ENCODE measurements around the gene TCFL5. TPM values are rescaled to one million over a fixed set of nuclear protein-coding genes. Genes with fewer than 3 reads are reported as not detected.
"Not testable (repeated sequence)": the region's sequence is repeated elsewhere in the genome, so short reads cannot be mapped to it uniquely, and the experiment has no call there.

The TCFL5 gene
- total RNA-seq, 1 experiment from 2014 or later, result 29.3 TPM

DNA sequence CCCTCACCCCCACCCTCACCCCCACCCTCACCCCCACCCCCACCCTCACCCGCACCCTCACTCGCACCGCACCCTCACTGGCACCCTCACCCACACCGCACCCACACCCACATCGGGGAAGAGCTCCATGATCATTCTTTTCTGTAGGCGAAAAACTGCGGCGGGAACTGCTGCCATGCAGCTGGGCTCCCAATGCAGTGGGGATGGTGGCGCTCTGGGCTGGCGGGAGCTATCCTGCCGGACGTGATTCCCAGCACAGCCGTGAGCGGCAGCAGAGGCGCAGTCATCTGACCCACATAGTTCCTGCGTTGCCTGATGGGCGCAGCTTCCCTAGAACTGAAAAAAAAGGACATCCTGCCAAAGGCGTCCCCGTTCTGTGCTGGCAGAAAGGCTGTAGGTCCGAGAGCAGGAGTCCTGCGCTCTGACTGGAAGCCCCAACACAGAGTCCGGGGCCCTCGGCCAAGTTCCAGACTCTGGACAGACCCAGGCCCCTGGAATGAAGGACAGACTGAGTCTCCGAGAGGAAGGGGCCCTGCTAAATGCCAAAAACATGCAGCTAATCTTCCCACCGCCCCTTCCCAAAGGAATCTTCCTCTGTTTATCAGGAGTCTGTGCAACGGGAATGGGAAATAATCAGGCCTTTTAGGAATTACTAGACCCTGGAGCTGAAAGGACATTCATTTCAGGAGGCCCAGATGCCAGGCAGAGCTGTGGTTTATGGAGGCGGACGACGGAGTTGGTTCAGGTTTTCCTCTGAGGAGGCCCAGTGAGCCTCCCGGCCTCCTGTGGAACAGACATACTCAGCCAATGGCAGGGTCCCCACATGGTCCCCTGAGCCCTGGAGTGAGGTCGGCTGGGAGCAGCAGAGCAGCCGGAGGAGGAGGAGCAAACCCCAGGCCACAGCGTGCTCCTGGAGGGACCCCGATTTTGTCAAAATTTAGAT lies 14.1 kb upstream of the TCFL5 start:
- H3K9me3 ChIP-seq (ENCODE audit: insufficient read depth, low read depth), result no peaks in the 10 kb centered on the region
- no peaks in the 10 kb centered on the region for H3K36me3 ChIP-seq (ENCODE audit: low read depth)
- ChIA-PET POLR2A (ENCODE audit: unreplicated experiment) (interaction anchor here (0.6 kb wide), 2 partner anchors 49 to 632 kb away, joined by 3 to 4 read pairs; no protein-coding TSS in a partner anchor), CTCF (interaction anchor here (0.5 to 0.9 kb wide), 6 partner anchors 12 to 152 kb away, joined by 3 to 9 read pairs (median 3); no protein-coding TSS in a partner anchor)
- H3K4me1 ChIP-seq (replicated peaks; ENCODE audit: insufficient read depth), result peaks cover 9% of the 10 kb centered on the region
- no peak overlapping the region for H2AFZ ChIP-seq
- H3K27ac ChIP-seq, result no peak overlapping the region
- H3K79me2 ChIP-seq (ENCODE audit: low read depth), result no peaks in the 10 kb centered on the region
- H4K20me1 ChIP-seq (ENCODE audit: insufficient read depth), result no peaks in the 10 kb centered on the region; the same call in none of the 2 replicates
- peaks cover 49% of the 10 kb centered on the region for H3F3A ChIP-seq (ENCODE audit: insufficient read depth, low read depth)
- DNase-seq, result peak; percentile 74 to 78
- H3K27me3 ChIP-seq (ENCODE audit: insufficient read depth, low read depth), result no peaks in the 10 kb centered on the region
- H3K4me2 ChIP-seq, result peak overlapping the region; percentile 51
- TF ChIP-seq, protein P1, sequence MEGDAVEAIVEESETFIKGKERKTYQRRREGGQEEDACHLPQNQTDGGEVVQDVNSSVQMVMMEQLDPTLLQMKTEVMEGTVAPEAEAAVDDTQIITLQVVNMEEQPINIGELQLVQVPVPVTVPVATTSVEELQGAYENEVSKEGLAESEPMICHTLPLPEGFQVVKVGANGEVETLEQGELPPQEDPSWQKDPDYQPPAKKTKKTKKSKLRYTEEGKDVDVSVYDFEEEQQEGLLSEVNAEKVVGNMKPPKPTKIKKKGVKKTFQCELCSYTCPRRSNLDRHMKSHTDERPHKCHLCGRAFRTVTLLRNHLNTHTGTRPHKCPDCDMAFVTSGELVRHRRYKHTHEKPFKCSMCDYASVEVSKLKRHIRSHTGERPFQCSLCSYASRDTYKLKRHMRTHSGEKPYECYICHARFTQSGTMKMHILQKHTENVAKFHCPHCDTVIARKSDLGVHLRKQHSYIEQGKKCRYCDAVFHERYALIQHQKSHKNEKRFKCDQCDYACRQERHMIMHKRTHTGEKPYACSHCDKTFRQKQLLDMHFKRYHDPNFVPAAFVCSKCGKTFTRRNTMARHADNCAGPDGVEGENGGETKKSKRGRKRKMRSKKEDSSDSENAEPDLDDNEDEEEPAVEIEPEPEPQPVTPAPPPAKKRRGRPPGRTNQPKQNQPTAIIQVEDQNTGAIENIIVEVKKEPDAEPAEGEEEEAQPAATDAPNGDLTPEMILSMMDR (conservative IDR thresholded peaks at IDR 0.05), result no peak; the same call in 1 of the 2 replicates
- TF ChIP-seq EZH2 (IDR thresholded peaks at IDR 0.05; ENCODE audit: low read depth), result no peak
- intact Hi-C loops (cut with micrococcal nuclease; ENCODE audit: unreplicated experiment), result no loop called here
- H3K9me2 ChIP-seq (ENCODE audit: insufficient read depth), result no peaks in the 10 kb centered on the region
- no peak overlapping the region for H3K4me3 ChIP-seq
- TSS peak; percentile 23 for BruUV-seq (replicated peaks)

GRCh38 chr20:62874964-62875344 lies 13.3 kb upstream of the TCFL5 start:
- Histone ChIP-seq H3K4me1 (replicated peaks; ENCODE audit: insufficient read depth) (peaks cover 9% of the 10 kb centered on the region), H3K4me3 (no peak overlapping the region), H3K9me2 (ENCODE audit: insufficient read depth) (no peaks in the 10 kb centered on the region), H2AFZ (no peak overlapping the region), H3K4me2 (peak overlapping the region; percentile 62), H3K9me3 (ENCODE audit: insufficient read depth, low read depth) (no peaks in the 10 kb centered on the region), H3F3A (ENCODE audit: insufficient read depth, low read depth) (peaks cover 49% of the 10 kb centered on the region), H4K20me1 (ENCODE audit: insufficient read depth) (no peaks in the 10 kb centered on the region; the same call in none of the 2 replicates), H3K27ac (no peak overlapping the region), H3K36me3 (ENCODE audit: low read depth) (no peaks in the 10 kb centered on the region), H3K79me2 (ENCODE audit: low read depth) (no peaks in the 10 kb centered on the region), H3K27me3 (ENCODE audit: insufficient read depth, low read depth) (no peaks in the 10 kb centered on the region)
- no TSS peak for BruUV-seq (replicated peaks)
- POLR2A ChIA-PET (ENCODE audit: unreplicated experiment), result interaction anchor here (0.6 kb wide), 3 partner anchors 50 to 1166 kb away, joined by 3 to 6 read pairs (median 4); no protein-coding TSS in a partner anchor
- CTCF ChIA-PET, result interaction anchor here (0.6 to 0.9 kb wide), 3 partner anchors 13 to 153 kb away, joined by 3 to 9 read pairs (median 3); no protein-coding TSS in a partner anchor
- TF ChIP-seq EZH2 (IDR thresholded peaks at IDR 0.05; ENCODE audit: low read depth), result no peak
- TF ChIP-seq, protein P1 (conservative IDR thresholded peaks at IDR 0.05), result no peak
- intact Hi-C loops (cut with micrococcal nuclease; ENCODE audit: unreplicated experiment), result no loop called here
- no peak for DNase-seq

GRCh38 chr20:62873681-62874031 lies 12.0 kb upstream of the TCFL5 start:
- H3K27ac ChIP-seq; POLR2A ChIA-PET (ENCODE audit: unreplicated experiment); H3K27me3 ChIP-seq (ENCODE audit: insufficient read depth, low read depth); H3K4me1 ChIP-seq (replicated peaks; ENCODE audit: insufficient read depth); H3K9me2 ChIP-seq (ENCODE audit: insufficient read depth); H3K36me3 ChIP-seq (ENCODE audit: low read depth); BruUV-seq (replicated peaks); H3K9me3 ChIP-seq (ENCODE audit: insufficient read depth, low read depth); H4K20me1 ChIP-seq (ENCODE audit: insufficient read depth); H3K79me2 ChIP-seq (ENCODE audit: low read depth): not testable (repeated sequence)
- H2AFZ ChIP-seq, result peak overlapping the region; percentile 45; the same call in 1 of the 2 replicates
- peak; percentile 62 to 80 for DNase-seq
- CTCF ChIA-PET, result interaction anchor here (1.0 to 1.9 kb wide), 2 partner anchors 12 to 51 kb away, joined by 4 to 10 read pairs; partner anchors contain the start of gene TCFL5
- H3F3A ChIP-seq (ENCODE audit: insufficient read depth, low read depth), result peaks cover 41% of the 10 kb centered on the region
- TF ChIP-seq, protein P1 (conservative IDR thresholded peaks at IDR 0.05), result peak; percentile 75
- intact Hi-C loops (cut with micrococcal nuclease; ENCODE audit: unreplicated experiment), result loop anchor here (2.0 kb wide), 2 partner anchors 51 to 135 kb away; no protein-coding TSS in a partner anchor
- H3K4me3 ChIP-seq, result peak overlapping the region; percentile 39; the same call in 1 of the 2 replicates
- H3K4me2 ChIP-seq, result peak overlapping the region; percentile 62
